Measurements from ENCODE around the gene PARP12.

PARP12 gene

DNA sequence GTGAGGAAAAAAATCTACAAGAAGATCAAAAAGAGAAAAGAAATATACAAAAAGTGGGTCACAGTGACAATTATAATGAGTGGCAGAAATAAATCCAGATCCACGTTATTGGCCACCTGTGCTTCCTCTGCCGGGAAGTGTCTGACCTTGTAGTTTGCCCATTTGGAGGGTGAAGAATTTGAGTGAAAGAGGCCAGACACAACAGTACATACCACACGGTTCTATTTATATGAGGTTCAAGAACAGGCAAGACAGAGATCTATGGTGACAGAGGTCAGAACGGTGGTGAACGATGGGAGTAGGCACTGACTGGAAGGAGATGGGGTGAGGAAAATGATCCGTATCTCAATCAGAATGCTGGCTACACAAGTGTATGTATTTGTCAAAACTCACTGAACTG is 17.1 kb downstream of the PARP12 start:
- no peak for DNase-seq (ENCODE audit: low read depth)
- H3K4me3 ChIP-seq (ENCODE audit: low read length) = no peak overlapping the region
- TF ChIP-seq, protein P1, sequence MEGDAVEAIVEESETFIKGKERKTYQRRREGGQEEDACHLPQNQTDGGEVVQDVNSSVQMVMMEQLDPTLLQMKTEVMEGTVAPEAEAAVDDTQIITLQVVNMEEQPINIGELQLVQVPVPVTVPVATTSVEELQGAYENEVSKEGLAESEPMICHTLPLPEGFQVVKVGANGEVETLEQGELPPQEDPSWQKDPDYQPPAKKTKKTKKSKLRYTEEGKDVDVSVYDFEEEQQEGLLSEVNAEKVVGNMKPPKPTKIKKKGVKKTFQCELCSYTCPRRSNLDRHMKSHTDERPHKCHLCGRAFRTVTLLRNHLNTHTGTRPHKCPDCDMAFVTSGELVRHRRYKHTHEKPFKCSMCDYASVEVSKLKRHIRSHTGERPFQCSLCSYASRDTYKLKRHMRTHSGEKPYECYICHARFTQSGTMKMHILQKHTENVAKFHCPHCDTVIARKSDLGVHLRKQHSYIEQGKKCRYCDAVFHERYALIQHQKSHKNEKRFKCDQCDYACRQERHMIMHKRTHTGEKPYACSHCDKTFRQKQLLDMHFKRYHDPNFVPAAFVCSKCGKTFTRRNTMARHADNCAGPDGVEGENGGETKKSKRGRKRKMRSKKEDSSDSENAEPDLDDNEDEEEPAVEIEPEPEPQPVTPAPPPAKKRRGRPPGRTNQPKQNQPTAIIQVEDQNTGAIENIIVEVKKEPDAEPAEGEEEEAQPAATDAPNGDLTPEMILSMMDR (conservative IDR thresholded peaks at IDR 0.05; ENCODE audit: low read depth, low read length) = no peak

DNA sequence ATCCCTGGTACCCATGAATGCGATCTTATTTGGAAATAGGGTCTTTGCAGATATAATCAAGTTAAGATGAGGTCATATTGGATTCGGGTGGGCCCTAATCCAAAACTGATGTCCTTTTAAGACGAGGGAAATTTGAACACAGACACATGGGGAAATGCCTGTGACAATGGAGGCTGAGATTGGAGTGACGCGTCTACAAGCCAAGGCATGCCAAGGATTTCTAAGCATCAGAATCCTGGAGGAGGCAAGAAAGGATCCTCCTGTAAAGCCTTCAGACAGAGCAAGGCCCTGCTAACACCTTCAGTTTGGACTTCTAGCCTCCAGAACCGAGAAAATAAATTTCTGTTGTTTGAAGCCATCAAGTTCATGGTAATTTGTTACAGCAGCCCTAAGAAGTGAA is 18.5 kb downstream of the PARP12 start:
- TF ChIP-seq, protein P1 (conservative IDR thresholded peaks at IDR 0.05; ENCODE audit: low read depth, low read length) = no peak
- no peak for DNase-seq (ENCODE audit: low read depth)
- no peak overlapping the region for H3K4me3 ChIP-seq (ENCODE audit: low read length)

DNA sequence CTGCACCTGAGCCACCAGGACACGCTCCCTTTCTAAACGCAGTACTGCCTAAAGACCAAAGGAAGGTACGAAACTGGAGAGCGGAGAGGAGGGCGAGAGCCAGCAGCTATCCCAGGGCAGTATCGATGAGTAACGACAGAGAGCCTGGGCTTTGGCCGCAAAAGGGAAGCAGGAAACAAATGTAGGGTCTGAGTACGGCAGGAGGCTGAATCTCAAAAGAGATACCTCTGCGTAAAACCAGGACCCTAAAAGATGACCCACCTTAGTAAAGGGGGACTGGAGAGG is 20.4 kb downstream of the PARP12 start:
- no peak for DNase-seq (ENCODE audit: low read depth)
- TF ChIP-seq, protein P1 (conservative IDR thresholded peaks at IDR 0.05; ENCODE audit: low read depth, low read length) = no peak
- H3K4me3 ChIP-seq (ENCODE audit: low read length) = no peak overlapping the region

DNA sequence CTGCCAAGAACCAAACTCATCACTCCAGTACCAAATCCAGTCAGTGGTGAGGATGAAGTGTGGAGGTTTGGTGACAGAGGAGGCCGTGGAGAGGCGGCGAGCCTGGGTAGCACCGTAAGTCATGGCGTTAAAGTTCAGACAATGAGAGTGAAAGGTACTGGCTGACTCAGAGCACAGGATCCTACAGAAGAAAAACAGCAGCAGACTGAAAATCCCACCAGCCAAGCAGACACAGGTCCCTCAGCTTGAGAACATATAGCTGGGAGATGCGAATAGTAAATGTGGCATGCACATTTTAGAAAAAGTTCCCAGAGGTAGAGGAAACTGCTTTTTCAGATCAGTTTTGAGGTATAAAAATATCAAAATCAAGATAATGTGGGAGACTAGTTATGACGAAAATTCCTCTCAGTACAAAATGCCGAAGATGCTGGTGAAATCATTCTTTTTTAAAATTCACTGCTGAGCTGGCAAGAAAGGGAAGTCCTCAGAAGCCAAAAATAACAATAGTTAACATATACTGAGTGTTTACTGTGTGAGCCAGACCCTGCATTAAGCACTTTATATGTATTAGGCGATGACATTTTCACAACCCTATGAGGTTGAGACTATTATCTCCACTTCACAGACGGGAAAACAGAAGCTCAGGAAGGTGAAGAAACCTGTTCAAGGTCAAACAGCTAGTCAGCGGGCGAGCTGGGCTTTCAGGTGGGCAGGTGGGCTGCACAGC is 20.9 kb downstream of the PARP12 start:
- no peak for DNase-seq (ENCODE audit: low read depth)
- TF ChIP-seq, protein P1 (conservative IDR thresholded peaks at IDR 0.05; ENCODE audit: low read depth, low read length) = no peak
- no peak overlapping the region for H3K4me3 ChIP-seq (ENCODE audit: low read length)

DNA sequence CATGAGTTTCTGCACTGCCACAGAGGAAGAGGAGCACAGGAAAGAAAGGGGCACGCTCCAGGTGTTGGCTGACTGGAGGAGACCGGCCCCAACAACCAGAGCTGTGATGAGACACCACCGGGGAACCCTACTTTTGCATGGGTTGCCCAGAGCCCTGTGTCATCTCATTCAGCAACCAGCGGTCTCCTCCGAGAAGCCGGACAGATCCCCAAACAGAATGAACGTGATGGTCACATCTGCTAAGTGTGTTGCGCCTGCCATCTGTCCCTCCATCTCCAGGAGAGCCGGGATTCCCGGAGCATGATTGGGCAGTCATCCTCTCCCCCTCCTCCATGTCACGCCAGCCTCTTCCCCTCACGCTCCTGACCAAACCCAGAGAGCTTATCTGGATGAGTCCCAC is 22.9 kb downstream of the PARP12 start:
- TF ChIP-seq, protein P1 (conservative IDR thresholded peaks at IDR 0.05; ENCODE audit: low read depth, low read length) = no peak

DNA sequence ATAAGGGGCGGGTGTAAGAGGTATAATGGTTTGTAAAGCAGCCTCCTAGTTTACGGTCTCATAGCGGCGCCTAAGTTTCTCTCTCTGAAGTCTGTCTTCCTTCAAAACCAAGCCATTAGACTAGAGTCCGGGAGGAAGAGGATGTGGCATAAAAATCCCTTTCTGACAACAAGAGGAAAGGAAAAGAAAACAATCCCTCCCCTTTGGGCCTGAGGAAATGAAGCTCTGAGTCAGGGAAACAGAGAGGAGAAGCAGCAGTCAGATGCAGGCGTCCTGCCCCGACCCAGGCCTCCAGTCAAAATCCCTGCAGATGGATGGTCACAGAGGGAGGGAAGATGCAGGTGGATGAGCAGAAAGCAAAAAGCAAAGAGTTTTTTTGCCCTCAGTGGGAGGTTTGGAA is 23.7 kb downstream of the PARP12 start:
- no peak overlapping the region for H3K4me3 ChIP-seq (ENCODE audit: low read length)
- TF ChIP-seq, protein P1 (conservative IDR thresholded peaks at IDR 0.05; ENCODE audit: low read depth, low read length) = no peak
- DNase-seq (ENCODE audit: low read depth) = no peak

More for the DNA sequence above, 22.9 kb downstream of the PARP12 start:
- H3K4me3 ChIP-seq (ENCODE audit: low read length) = no peak overlapping the region
- DNase-seq (ENCODE audit: low read depth) = no peak

DNA sequence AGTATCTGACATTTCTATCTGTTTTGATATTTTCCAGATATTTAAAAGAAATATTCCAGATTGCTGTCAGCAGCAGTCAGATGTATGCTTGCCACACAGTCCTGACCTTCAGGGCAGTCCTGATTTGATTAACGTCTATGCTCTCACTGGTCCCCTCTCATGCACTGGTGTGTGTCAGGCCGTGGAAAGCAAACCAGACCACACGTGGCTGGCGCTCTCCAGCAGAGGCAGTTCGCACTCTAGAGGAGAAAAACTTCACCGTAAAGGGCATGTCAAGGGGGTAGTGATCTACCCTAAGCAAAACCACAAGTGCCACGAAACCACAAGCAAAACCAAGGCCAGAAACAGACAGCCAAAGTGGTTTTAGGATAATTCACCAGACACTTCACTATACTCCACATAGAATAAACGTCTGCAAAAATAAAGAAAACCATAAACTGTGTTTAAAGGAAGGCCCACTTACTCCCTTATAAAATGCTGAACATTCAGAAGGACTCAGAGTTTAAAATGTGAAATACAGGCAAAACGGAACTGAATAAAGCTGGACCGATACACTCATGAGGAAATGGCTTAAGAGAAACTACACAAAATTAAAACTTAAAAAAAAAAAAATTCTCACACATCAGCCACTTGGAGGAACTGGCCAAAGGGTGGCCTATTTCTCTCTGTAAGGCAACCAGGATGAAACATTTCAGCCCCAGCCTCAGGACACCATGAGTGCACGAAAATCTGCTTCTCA is 26.4 kb downstream of the PARP12 start:
- H3K4me3 ChIP-seq (ENCODE audit: low read length) = no peak overlapping the region
- DNase-seq (ENCODE audit: low read depth) = no peak
- TF ChIP-seq, protein P1 (conservative IDR thresholded peaks at IDR 0.05; ENCODE audit: low read depth, low read length) = no peak
